BJ (cell line): ENCODE measurements around the gene CALHM2. TPM values are rescaled to one million over a fixed set of nuclear protein-coding genes. Genes with fewer than 3 reads are reported as not detected.

Experiments
- CTCF ChIA-PET: fragments of 350-600 bp; formaldehyde crosslinking; extraction: SDS; loops from one replicate; lab custom pipeline; 2021; ENCODE audit warnings: antibody characterized with exemption, inconsistent platforms; lab: Yijun Ruan, JAX
- POLR2A ChIA-PET: fragments of 300-600 bp; sonication (Branson Sonifier 250); formaldehyde crosslinking; extraction: SDS; loops from one replicate; lab custom pipeline; 2021; ENCODE audit warnings: antibody characterized with exemption; lab: Charles Lee
- DNase-seq: peaks from one replicate; pipeline ENCODE4 v3.0.0-alpha.2; 2011; ENCODE audit warnings: low read depth
- H3K27me3 ChIP-seq: 2 replicates; pipeline ENCODE4 v1.6.0; 2011; ENCODE audit warnings: low read length; ENCODE audit not compliant: control insufficient read depth, insufficient read depth
- H3K36me3 ChIP-seq: 2 replicates; pipeline ENCODE4 v1.5.1; 2011; ENCODE audit warnings: low read length; ENCODE audit not compliant: control insufficient read depth, insufficient read depth
- H3K4me3 ChIP-seq: 2 replicates; pipeline ENCODE4 v1.5.1; 2011; ENCODE audit warnings: low read depth, mild to moderate bottlenecking, control low read depth, low read length
- polyA minus RNA-seq: library from RNA; depleted of rRNA, polyadenylated mRNA; stranded (reverse); fragments of >200 nt; gene quantifications from 2 replicates; pipeline ENCODE4 v1.2.3, GENCODE V29; 2011; rRNA and poly(A)+ RNA removed
- polyA plus RNA-seq: library from polyadenylated mRNA; depleted of rRNA; stranded (reverse); fragments of >200 nt; gene quantifications from 2 replicates; pipeline ENCODE4 v1.2.3, GENCODE V29; 2011; rRNA removed
- TF ChIP-seq, protein P1 (sequence below): IDR thresholded peaks from 2 replicates; pipeline ENCODE4 v1.5.1; 2011; ENCODE audit warnings: low read depth, mild to moderate bottlenecking, control low read depth, inconsistent platforms, low read length, moderate library complexity; ENCODE audit not compliant: insufficient read depth

The CALHM2 gene, protein sequence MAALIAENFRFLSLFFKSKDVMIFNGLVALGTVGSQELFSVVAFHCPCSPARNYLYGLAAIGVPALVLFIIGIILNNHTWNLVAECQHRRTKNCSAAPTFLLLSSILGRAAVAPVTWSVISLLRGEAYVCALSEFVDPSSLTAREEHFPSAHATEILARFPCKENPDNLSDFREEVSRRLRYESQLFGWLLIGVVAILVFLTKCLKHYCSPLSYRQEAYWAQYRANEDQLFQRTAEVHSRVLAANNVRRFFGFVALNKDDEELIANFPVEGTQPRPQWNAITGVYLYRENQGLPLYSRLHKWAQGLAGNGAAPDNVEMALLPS
- polyA plus RNA-seq (46.0 and 80.1 TPM in 2 replicates), polyA minus RNA-seq (44.7 and 50.9 TPM in 2 replicates)

DNA sequence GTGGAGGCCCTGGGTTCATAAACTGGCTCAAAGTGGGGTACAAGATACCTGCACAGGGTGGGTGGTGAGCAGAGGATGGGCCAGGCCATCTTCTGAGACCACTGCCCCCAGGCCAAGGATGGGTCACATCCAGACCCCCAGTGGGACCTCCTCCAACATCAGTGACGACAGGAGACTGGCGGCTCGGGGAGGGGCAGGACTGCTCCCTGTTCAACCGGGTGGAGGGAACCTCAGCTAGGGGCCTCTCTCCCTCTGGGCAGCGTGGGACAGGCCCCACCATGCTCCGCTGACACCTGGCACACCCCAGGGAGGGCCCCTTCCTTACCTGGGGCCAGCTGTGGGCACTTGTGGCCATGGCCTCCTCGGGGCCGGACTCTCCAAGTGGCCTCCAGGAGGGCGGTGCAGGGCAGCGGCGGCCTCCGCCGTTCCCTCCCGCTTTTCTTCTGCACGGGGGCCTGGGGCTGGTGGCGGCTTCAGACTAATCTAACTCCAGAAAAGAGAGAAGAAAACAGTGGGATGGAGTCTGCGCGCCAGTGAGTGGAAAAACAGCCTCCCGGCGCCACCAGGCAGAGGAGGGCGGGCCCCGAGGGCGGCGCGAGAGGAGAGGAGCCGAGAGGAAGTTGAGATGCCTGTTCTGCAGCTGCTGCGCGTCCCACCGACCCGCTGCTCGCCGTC, at the start of gene CALHM2:
TSS of gene CALHM2 (minus strand) at position 540 of the 675 bp plus-strand sequence. CDS start 2,429 bp downstream, outside the sequence.
- POLR2A ChIA-PET, result no interaction called here
- DNase-seq, result no peak
- Histone ChIP-seq H3K27me3 (no peaks in the 10 kb centered on the region), H3K4me3 (peak within 1 kb of the TSS; percentile 71), H3K36me3 (peaks cover 19% of the 10 kb centered on the region)
- CTCF ChIA-PET, result interaction anchor here (0.8 to 4.1 kb wide), 5 partner anchors 29 to 50 kb away, joined by 3 to 32 read pairs (median 4); no protein-coding TSS in a partner anchor
- TF ChIP-seq, protein P1, sequence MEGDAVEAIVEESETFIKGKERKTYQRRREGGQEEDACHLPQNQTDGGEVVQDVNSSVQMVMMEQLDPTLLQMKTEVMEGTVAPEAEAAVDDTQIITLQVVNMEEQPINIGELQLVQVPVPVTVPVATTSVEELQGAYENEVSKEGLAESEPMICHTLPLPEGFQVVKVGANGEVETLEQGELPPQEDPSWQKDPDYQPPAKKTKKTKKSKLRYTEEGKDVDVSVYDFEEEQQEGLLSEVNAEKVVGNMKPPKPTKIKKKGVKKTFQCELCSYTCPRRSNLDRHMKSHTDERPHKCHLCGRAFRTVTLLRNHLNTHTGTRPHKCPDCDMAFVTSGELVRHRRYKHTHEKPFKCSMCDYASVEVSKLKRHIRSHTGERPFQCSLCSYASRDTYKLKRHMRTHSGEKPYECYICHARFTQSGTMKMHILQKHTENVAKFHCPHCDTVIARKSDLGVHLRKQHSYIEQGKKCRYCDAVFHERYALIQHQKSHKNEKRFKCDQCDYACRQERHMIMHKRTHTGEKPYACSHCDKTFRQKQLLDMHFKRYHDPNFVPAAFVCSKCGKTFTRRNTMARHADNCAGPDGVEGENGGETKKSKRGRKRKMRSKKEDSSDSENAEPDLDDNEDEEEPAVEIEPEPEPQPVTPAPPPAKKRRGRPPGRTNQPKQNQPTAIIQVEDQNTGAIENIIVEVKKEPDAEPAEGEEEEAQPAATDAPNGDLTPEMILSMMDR, result no peak

DNA sequence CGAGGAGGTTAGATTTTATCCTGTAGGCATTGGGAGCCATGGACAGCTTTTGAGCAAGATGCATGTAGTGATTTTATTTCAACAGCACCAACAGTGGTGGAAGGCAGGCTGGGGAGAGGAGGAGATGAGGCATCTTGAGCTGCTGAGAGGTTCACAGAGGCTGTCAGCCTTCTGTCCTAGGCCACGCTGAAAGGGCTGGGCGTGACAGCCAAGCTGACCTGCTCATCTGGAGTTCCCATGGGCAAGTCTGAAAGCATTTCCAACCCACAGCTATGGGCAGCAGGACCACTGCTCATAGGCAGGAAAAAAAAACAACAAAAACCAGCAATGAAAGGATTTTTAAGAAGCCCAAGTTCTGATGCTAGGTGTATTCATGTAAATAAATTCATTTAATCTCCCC, 49.0 kb upstream of the CALHM2 start:
- TF ChIP-seq, protein P1, result no peak
- DNase-seq, result no peak
- no peaks in the 10 kb centered on the region for H3K36me3 ChIP-seq
- CTCF ChIA-PET, result interaction anchor here (0.8 to 1.4 kb wide), 2 partner anchors 9 to 50 kb away, joined by 3 to 5 read pairs; no protein-coding TSS in a partner anchor
- H3K4me3 ChIP-seq, result no peak overlapping the region
- peaks cover 43% of the 10 kb centered on the region for H3K27me3 ChIP-seq
- POLR2A ChIA-PET, result no interaction called here

DNA sequence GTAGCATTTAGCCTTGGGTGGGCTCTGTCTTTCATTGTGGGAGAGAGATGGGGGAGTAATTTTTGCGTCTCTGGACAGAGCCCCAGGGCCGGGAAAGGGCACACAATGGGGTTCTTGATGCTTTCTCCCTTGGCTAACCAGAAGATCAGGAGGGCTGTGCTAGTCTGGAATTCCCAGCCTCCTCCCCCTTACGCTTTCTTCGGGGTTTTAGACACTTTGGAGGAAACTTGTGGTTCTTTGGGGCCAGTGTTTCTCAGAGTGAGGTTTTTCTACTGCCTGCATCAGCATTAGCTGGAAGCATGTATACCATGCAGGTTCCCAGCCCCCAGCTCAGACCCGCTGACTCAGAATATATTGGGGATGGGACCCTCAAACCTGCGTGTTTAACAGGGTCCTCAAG, 48.3 kb upstream of the CALHM2 start:
- Histone ChIP-seq H3K36me3 (no peaks in the 10 kb centered on the region), H3K4me3 (no peak overlapping the region), H3K27me3 (peaks cover 38% of the 10 kb centered on the region)
- no peak for DNase-seq
- CTCF ChIA-PET, result interaction anchor here (1.4 kb wide), 1 partner anchor 9 kb away, joined by 5 read pairs; no protein-coding TSS in a partner anchor
- POLR2A ChIA-PET, result no interaction called here
- TF ChIP-seq, protein P1, result no peak

DNA sequence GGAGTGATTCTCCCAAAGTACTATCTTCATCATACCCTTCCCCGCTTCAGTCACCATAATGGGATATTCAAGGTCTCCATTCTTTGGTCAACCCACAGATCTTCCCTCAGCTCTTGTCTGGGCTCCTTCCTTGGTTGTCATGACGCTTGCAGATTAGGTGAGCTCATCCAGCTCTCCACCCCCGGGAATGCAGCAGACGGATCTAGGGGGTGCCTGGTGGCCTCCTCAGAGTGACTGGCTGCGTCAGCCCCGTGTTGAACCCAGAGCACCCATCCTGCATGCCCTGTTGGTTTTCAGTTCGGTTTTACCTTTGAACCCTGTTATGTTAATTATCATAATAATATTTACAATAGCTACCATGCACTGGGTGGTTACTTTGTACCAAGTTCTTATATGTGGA, 47.7 kb upstream of the CALHM2 start:
- DNase-seq, result no peak
- H3K36me3 ChIP-seq, result no peaks in the 10 kb centered on the region
- POLR2A ChIA-PET, result no interaction called here
- peaks cover 44% of the 10 kb centered on the region for H3K27me3 ChIP-seq
- no peak overlapping the region for H3K4me3 ChIP-seq
- TF ChIP-seq, protein P1, result no peak
- CTCF ChIA-PET, result no interaction called here
